ENCODE results near the gene POLD1. TPM values are rescaled to one million over a fixed set of nuclear protein-coding genes. Genes with fewer than 3 reads are reported as not detected.

The POLD1 gene
- total RNA-seq, 1 experiment from 2014 or later: 81.9 TPM

- BruUV-seq (replicated peaks): no TSS peak
- Mint-ChIP-seq H3K27me3 (ENCODE audit: unreplicated experiment) (no peaks in the 10 kb centered on the region), H3K4me1 (ENCODE audit: low read depth, unreplicated experiment) (no peaks in the 10 kb centered on the region), H3K9me3 (ENCODE audit: low read depth, unreplicated experiment) (no peaks in the 10 kb centered on the region), H3K36me3 (ENCODE audit: insufficient read depth, unreplicated experiment) (peaks cover 20% of the 10 kb centered on the region), H3K27ac (ENCODE audit: unreplicated experiment) (no peak overlapping the region), H3K4me3 (ENCODE audit: low read depth, unreplicated experiment) (no peak overlapping the region)
- DNase-seq: no peak
- TF ChIP-seq, protein P1, sequence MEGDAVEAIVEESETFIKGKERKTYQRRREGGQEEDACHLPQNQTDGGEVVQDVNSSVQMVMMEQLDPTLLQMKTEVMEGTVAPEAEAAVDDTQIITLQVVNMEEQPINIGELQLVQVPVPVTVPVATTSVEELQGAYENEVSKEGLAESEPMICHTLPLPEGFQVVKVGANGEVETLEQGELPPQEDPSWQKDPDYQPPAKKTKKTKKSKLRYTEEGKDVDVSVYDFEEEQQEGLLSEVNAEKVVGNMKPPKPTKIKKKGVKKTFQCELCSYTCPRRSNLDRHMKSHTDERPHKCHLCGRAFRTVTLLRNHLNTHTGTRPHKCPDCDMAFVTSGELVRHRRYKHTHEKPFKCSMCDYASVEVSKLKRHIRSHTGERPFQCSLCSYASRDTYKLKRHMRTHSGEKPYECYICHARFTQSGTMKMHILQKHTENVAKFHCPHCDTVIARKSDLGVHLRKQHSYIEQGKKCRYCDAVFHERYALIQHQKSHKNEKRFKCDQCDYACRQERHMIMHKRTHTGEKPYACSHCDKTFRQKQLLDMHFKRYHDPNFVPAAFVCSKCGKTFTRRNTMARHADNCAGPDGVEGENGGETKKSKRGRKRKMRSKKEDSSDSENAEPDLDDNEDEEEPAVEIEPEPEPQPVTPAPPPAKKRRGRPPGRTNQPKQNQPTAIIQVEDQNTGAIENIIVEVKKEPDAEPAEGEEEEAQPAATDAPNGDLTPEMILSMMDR (IDR thresholded peaks at IDR 0.05; ENCODE audit: unreplicated experiment): no peak
- intact Hi-C loops (cut with micrococcal nuclease; ENCODE audit: unreplicated experiment): no loop called here
- CTCF ChIA-PET: interaction anchor here (1.4 kb wide), 1 partner anchor 9 kb away, joined by 3 read pairs; the partner anchor contains the start of gene SPIB
Observed at GRCh38 chr19:50409347-50409746, 25.2 kb downstream of the POLD1 start.

GRCh38 chr19:50410109-50410508, 26.0 kb downstream of the POLD1 start:
- CTCF ChIA-PET: interaction anchor here (1.4 kb wide), 1 partner anchor 9 kb away, joined by 3 read pairs; the partner anchor contains the start of gene SPIB
- no TSS peak for BruUV-seq (replicated peaks)
- Mint-ChIP-seq H3K27me3 (ENCODE audit: unreplicated experiment) (no peaks in the 10 kb centered on the region), H3K9me3 (ENCODE audit: low read depth, unreplicated experiment) (no peaks in the 10 kb centered on the region), H3K27ac (ENCODE audit: unreplicated experiment) (no peak overlapping the region), H3K4me1 (ENCODE audit: low read depth, unreplicated experiment) (no peaks in the 10 kb centered on the region), H3K4me3 (ENCODE audit: low read depth, unreplicated experiment) (no peak overlapping the region), H3K36me3 (ENCODE audit: insufficient read depth, unreplicated experiment) (peaks cover 16% of the 10 kb centered on the region)
- intact Hi-C loops (cut with micrococcal nuclease; ENCODE audit: unreplicated experiment): no loop called here
- no peak for DNase-seq
- TF ChIP-seq, protein P1 (IDR thresholded peaks at IDR 0.05; ENCODE audit: unreplicated experiment): no peak

DNA sequence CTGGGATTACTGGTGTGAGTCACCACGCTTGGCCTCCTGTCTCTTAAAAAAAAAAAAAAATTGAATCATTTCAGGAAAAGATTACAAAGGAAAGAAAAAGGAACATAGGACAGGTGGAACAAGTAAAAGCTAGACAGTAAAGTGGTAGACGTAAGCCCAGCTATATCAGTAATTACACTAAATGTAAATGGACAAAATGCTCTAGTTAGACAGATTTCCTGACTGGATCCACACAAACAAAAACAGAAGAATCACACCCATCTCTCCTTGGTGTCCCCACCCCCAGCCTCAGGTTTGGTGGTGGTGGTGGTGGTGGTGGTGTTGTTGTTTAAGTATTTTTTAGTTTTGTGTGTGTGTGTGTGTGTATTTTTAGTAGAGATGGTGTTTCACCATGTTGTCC, 28.3 kb downstream of the POLD1 start:
- H3K4me1 Mint-ChIP-seq (ENCODE audit: low read depth, unreplicated experiment): no peaks in the 10 kb centered on the region
- intact Hi-C loops (cut with micrococcal nuclease; ENCODE audit: unreplicated experiment): no loop called here
- H3K27me3 Mint-ChIP-seq (ENCODE audit: unreplicated experiment): no peaks in the 10 kb centered on the region
- peaks cover 8% of the 10 kb centered on the region for H3K36me3 Mint-ChIP-seq (ENCODE audit: insufficient read depth, unreplicated experiment)
- TF ChIP-seq, protein P1 (IDR thresholded peaks at IDR 0.05; ENCODE audit: unreplicated experiment): no peak
- no peaks in the 10 kb centered on the region for H3K9me3 Mint-ChIP-seq (ENCODE audit: low read depth, unreplicated experiment)
- DNase-seq: no peak
- CTCF ChIA-PET: no interaction called here
- H3K4me3 Mint-ChIP-seq (ENCODE audit: low read depth, unreplicated experiment): no peak overlapping the region
- H3K27ac Mint-ChIP-seq (ENCODE audit: unreplicated experiment): no peak overlapping the region
- BruUV-seq (replicated peaks): no TSS peak

DNA sequence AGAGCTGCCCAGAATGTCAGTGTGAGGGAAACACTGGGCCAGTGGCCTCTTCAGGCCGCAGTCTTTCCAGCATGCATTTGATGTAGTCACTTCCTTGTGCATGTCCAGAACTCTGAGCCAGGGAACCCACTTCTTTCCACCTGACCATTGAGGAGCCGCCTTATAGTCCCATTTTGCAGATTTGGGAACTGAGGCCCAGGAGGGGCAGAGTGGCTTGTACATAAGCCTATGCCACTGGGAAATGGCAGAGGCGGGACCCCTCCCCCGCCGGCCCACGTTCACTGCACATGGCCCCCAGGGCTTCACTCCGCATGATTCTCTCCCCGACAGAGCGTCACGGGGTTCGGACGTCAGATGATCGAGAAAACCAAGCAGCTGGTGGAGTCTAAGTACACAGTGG, 28.9 kb downstream of the POLD1 start:
- no TSS peak for BruUV-seq (replicated peaks)
- Mint-ChIP-seq H3K4me1 (ENCODE audit: low read depth, unreplicated experiment) (no peaks in the 10 kb centered on the region), H3K36me3 (ENCODE audit: insufficient read depth, unreplicated experiment) (peaks cover 8% of the 10 kb centered on the region), H3K4me3 (ENCODE audit: low read depth, unreplicated experiment) (no peak overlapping the region), H3K27me3 (ENCODE audit: unreplicated experiment) (no peaks in the 10 kb centered on the region), H3K9me3 (ENCODE audit: low read depth, unreplicated experiment) (no peaks in the 10 kb centered on the region), H3K27ac (ENCODE audit: unreplicated experiment) (no peak overlapping the region)
- intact Hi-C loops (cut with micrococcal nuclease; ENCODE audit: unreplicated experiment): no loop called here
- TF ChIP-seq, protein P1 (IDR thresholded peaks at IDR 0.05; ENCODE audit: unreplicated experiment): no peak
- DNase-seq: no peak
- CTCF ChIA-PET: no interaction called here

Measured in Calu3 (cell line).